ENCODE results near the gene TMEM87A.

TMEM87A gene

GRCh38 chr15:42272939-42273899 is at the start of gene TMEM87A, which contains the start of gene GANC (continued):
- TF ChIP-seq PATZ1 (tag by site-specific recombination; IDR thresholded peaks at IDR 0.05) = peak; percentile 83
- TF ChIP-seq ZNF341 (tag by site-specific recombination; IDR thresholded peaks at IDR 0.05; ENCODE audit: low read depth) = peak; percentile 34; the same call in 1 of the 2 replicates
- no peak for TF ChIP-seq ZNF423 (tag by site-specific recombination; IDR thresholded peaks at IDR 0.05)
- peak; percentile 95 for TF ChIP-seq SP3 (tag by site-specific recombination; IDR thresholded peaks at IDR 0.05)
- peak; percentile 47; the same call in 1 of the 2 replicates for TF ChIP-seq ZBTB10 (tag by site-specific recombination; IDR thresholded peaks at IDR 0.05)
- peak; percentile 60 for TF ChIP-seq ZBTB48 (tag by site-specific recombination; IDR thresholded peaks at IDR 0.05)
- TF ChIP-seq ZNF426 (tag by site-specific recombination; IDR thresholded peaks at IDR 0.05) = no peak
- TF ChIP-seq KLF8 (tag by site-specific recombination; IDR thresholded peaks at IDR 0.05) = peak; percentile 98
- no peak for TF ChIP-seq ZNF26 (tag by site-specific recombination; IDR thresholded peaks at IDR 0.05)
- peak; percentile 35; the same call in 1 of the 2 replicates for TF ChIP-seq ZFP37 (tag by site-specific recombination; IDR thresholded peaks at IDR 0.05)
- peak; percentile 83 for TF ChIP-seq ZNF629 (tag by site-specific recombination; IDR thresholded peaks at IDR 0.05)
- TF ChIP-seq ZNF132 (tag by site-specific recombination; IDR thresholded peaks at IDR 0.05; ENCODE audit: borderline replicate concordance) = no peak
- no peak for TF ChIP-seq BCL11B (tag by site-specific recombination; IDR thresholded peaks at IDR 0.05; ENCODE audit: low read depth)
- no peak for TF ChIP-seq ZNF391 (tag by site-specific recombination; IDR thresholded peaks at IDR 0.05; ENCODE audit: borderline replicate concordance, low read depth)
- TF ChIP-seq ZBTB1 (tag by site-specific recombination; IDR thresholded peaks at IDR 0.05) = no peak
- TF ChIP-seq ZNF2 (tag by site-specific recombination; IDR thresholded peaks at IDR 0.05) = peak; percentile 58; the same call in 1 of the 2 replicates
- peak; percentile 80 for TF ChIP-seq SP7 (tag by site-specific recombination; IDR thresholded peaks at IDR 0.05)
- TF ChIP-seq GLIS2 (tag by site-specific recombination; IDR thresholded peaks at IDR 0.05) = peak; percentile 87
- TF ChIP-seq HOXD13 (CRISPR knock-in tag; IDR thresholded peaks at IDR 0.05; ENCODE audit: borderline replicate concordance) = no peak
- peak; percentile 96 for TF ChIP-seq KLF9 (tag by site-specific recombination; IDR thresholded peaks at IDR 0.05; ENCODE audit: low read depth)
- peak; percentile 62; the same call in 1 of the 2 replicates for TF ChIP-seq ZNF664 (tag by site-specific recombination; IDR thresholded peaks at IDR 0.05)
- TF ChIP-seq ZSCAN23 (tag by site-specific recombination; IDR thresholded peaks at IDR 0.05) = 0 out of 2 replicates have a peak, but pooled peaks have one; percentile 58
- peak; percentile 63 for TF ChIP-seq GLIS1 (tag by site-specific recombination; IDR thresholded peaks at IDR 0.05)
- no peak for TF ChIP-seq ZNF114 (tag by site-specific recombination; IDR thresholded peaks at IDR 0.05)
- TF ChIP-seq KLF7 (tag by site-specific recombination; IDR thresholded peaks at IDR 0.05; ENCODE audit: borderline replicate concordance) = peak; percentile 98
- peak; percentile 39; the same call in 1 of the 2 replicates for TF ChIP-seq ZBTB8A (tag by site-specific recombination; IDR thresholded peaks at IDR 0.05)
- 0 out of 2 replicates have a peak, but pooled peaks have one; percentile 22 for TF ChIP-seq ZIC2 (tag by site-specific recombination; IDR thresholded peaks at IDR 0.05)
- TF ChIP-seq ZEB2 (tag by site-specific recombination; IDR thresholded peaks at IDR 0.05) = peak; percentile 94
- TF ChIP-seq KLF10 (tag by site-specific recombination; IDR thresholded peaks at IDR 0.05) = peak; percentile 84
- TF ChIP-seq ZNF639 (tag by site-specific recombination; IDR thresholded peaks at IDR 0.05) = peak; percentile 86
- TF ChIP-seq ZNF324 (tag by site-specific recombination; IDR thresholded peaks at IDR 0.05) = peak; percentile 95
- no peak for TF ChIP-seq ZNF214 (tag by site-specific recombination; IDR thresholded peaks at IDR 0.05; ENCODE audit: borderline replicate concordance)
- peak; percentile 14; the same call in 1 of the 2 replicates for TF ChIP-seq ZNF600 (tag by site-specific recombination; IDR thresholded peaks at IDR 0.05)
- TF ChIP-seq ZNF404 (tag by site-specific recombination; IDR thresholded peaks at IDR 0.05) = no peak

All from HEK293 (cell line).